H1 (cell line): ENCODE data around the gene SERINC5. TPM values are rescaled to one million over a fixed set of nuclear protein-coding genes. Genes with fewer than 3 reads are reported as not detected.

Experiments used
- CTCF ChIA-PET: fragments of 300-600 bp; sonication (Branson Sonifier 250); formaldehyde crosslinking; loops from one replicate; lab custom pipeline; 2021; ENCODE audit not compliant: partially characterized antibody; lab: Charles Lee
- POLR2A ChIA-PET: fragments of 300-600 bp; sonication (Branson Sonifier 250); formaldehyde crosslinking; loops from one replicate; lab custom pipeline; 2021; ENCODE audit warnings: inconsistent platforms; ENCODE audit not compliant: partially characterized antibody; lab: Charles Lee
- DNase-seq, 2 experiments: peaks; one replicate each; pipeline versions ENCODE4 v3.0.0 to v3.0.0-alpha.2; 2010 to 2022; ENCODE audit warnings: low spot score in 2 of 2, low read depth in 1 of 2, mixed read lengths in 1 of 2
- FAIRE-seq: peaks from 2 replicates; lab custom pipeline; 2011; peaks lifted over from hg19 to GRCh38; lab: Jason Lieb, UNC
- H2AFZ ChIP-seq: 2 replicates; pipeline ENCODE4 v1.8.1; 2012; ENCODE audit warnings: low read length, inconsistent platforms
- H2AK5ac ChIP-seq: 2 replicates; pipeline ENCODE4 v1.6.1; 2013; ENCODE audit warnings: low read depth, low read length
- H2BK120ac ChIP-seq: replicated peaks from 2 replicates; pipeline ENCODE3; 2013; ENCODE audit warnings: low read depth, low read length, inconsistent platforms
- H2BK12ac ChIP-seq: 2 replicates; pipeline ENCODE4 v1.6.1; 2013; ENCODE audit warnings: low read depth, low read length
- H2BK15ac ChIP-seq: 2 replicates; pipeline ENCODE4 v1.6.1; 2013; ENCODE audit warnings: low read length
- H2BK20ac ChIP-seq: 2 replicates; pipeline ENCODE4 v1.6.1; 2013; ENCODE audit warnings: low read length
- H2BK5ac ChIP-seq: 2 replicates; pipeline ENCODE4 v1.6.1; 2013; ENCODE audit warnings: low read depth, low read length
- H3K14ac ChIP-seq: 2 replicates; pipeline ENCODE4 v1.6.1; 2013; ENCODE audit warnings: inconsistent platforms; ENCODE audit not compliant: insufficient read length
- H3K18ac ChIP-seq: 2 replicates; pipeline ENCODE4 v1.6.1; 2013; ENCODE audit warnings: low read length; ENCODE audit errors: extremely low read depth
- H3K23ac ChIP-seq: 2 replicates; pipeline ENCODE4 v1.6.1; 2013; ENCODE audit warnings: inconsistent platforms; ENCODE audit not compliant: insufficient read length
- H3K23me2 ChIP-seq: 2 replicates; pipeline ENCODE4 v1.6.1; 2013; ENCODE audit warnings: low read depth, low read length
- H3K27ac ChIP-seq: 2 replicates; pipeline ENCODE4 v1.6.1; 2011; ENCODE audit warnings: low read depth, low read length, inconsistent platforms
- H3K27me3 ChIP-seq, 4 experiments: replicated peaks in 1 of 4; 1 replicate in 1 of 4; 2 replicates in 3 of 4; pipeline versions ENCODE4 v1.6.1 to v1.8.1; 2011 to 2013; ENCODE audit warnings: low read length in 3 of 4, mild to moderate bottlenecking in 3 of 4, inconsistent platforms in 2 of 4, mixed read lengths in 2 of 4, moderate library complexity in 1 of 4; ENCODE audit not compliant: control insufficient read depth in 3 of 4, insufficient read depth in 3 of 4; ENCODE audit errors: extremely low read depth in 1 of 4
- H3K36me3 ChIP-seq, 4 experiments: 2 replicates each; pipeline versions ENCODE4 v1.6.1 to v1.8.1; 2011 to 2013; ENCODE audit warnings: mild to moderate bottlenecking in 4 of 4, low read length in 3 of 4, moderate library complexity in 2 of 4, control low read depth in 1 of 4, inconsistent platforms in 1 of 4; ENCODE audit not compliant: insufficient read depth in 4 of 4, control insufficient read depth in 2 of 4
- H3K4ac ChIP-seq: replicated peaks from 2 replicates; pipeline ENCODE3; 2013; ENCODE audit warnings: low read length, low read depth, mixed read lengths, inconsistent platforms; ENCODE audit not compliant: insufficient read length
- H3K4me1 ChIP-seq, 4 experiments: replicated peaks in 1 of 4; 1 replicate in 1 of 4; 2 replicates in 3 of 4; pipeline versions ENCODE4 v1.6.1 to v1.8.1; 2011 to 2013; ENCODE audit warnings: low read length in 3 of 4, inconsistent platforms in 2 of 4, mixed read lengths in 1 of 4; ENCODE audit not compliant: insufficient read depth in 4 of 4, control insufficient read depth in 3 of 4
- H3K4me2 ChIP-seq, 2 experiments: 2 replicates each; pipeline versions ENCODE4 v1.6.1 to v1.8.1; 2011 to 2013; ENCODE audit warnings: low read depth in 2 of 2, low read length in 2 of 2, control low read depth in 1 of 2, inconsistent platforms in 1 of 2, mild to moderate bottlenecking in 1 of 2; ENCODE audit not compliant: insufficient read depth in 1 of 2
- H3K4me3 ChIP-seq, 4 experiments: fragments of 200-600, 300-600 bp in 1 of 4; sonication (generic), shearing (Covaris generic), sonication (Bioruptor Twin) in 1 of 4; 2 replicates each; pipeline versions ENCODE4 v1.5.1 to v1.8.1; 2011 to 2016; ENCODE audit warnings: low read length in 4 of 4, low read depth in 3 of 4, control low read depth in 2 of 4, inconsistent platforms in 2 of 4, mild to moderate bottlenecking in 2 of 4, mixed read lengths in 1 of 4, moderate library complexity in 1 of 4; ENCODE audit not compliant: insufficient read depth in 2 of 4; ENCODE audit errors: extremely low read depth in 1 of 4
- H3K56ac ChIP-seq: replicated peaks from 2 replicates; pipeline ENCODE3; 2013; ENCODE audit warnings: low read depth, mild to moderate bottlenecking, mixed read lengths, low read length, inconsistent platforms; ENCODE audit not compliant: insufficient read length
- H3K79me1 ChIP-seq: 2 replicates; pipeline ENCODE4 v1.6.1; 2013; ENCODE audit warnings: low read depth, low read length, control low read depth
- H3K79me2 ChIP-seq, 2 experiments: 2 replicates each; pipeline versions ENCODE4 v1.6.1 to v1.8.1; 2012 to 2013; ENCODE audit warnings: low read length in 2 of 2, mild to moderate bottlenecking in 2 of 2, inconsistent platforms in 1 of 2; ENCODE audit not compliant: insufficient read depth in 2 of 2, control insufficient read depth in 1 of 2
- H3K9ac ChIP-seq, 4 experiments: replicated peaks in 1 of 4; 1 replicate in 1 of 4; 2 replicates in 3 of 4; pipeline versions ENCODE4 v1.6.1 to v1.8.1; 2011 to 2013; ENCODE audit warnings: low read depth in 3 of 4, low read length in 3 of 4, control low read depth in 2 of 4, mild to moderate bottlenecking in 2 of 4, moderate library complexity in 2 of 4, inconsistent platforms in 1 of 4; ENCODE audit errors: extremely low read depth in 1 of 4
- H3K9me3 ChIP-seq, 2 experiments: 2 replicates each; pipeline versions ENCODE4 v1.6.1 to v1.8.1; 2012 to 2013; ENCODE audit warnings: mild to moderate bottlenecking in 2 of 2, moderate library complexity in 2 of 2, control low read depth in 1 of 2, inconsistent platforms in 1 of 2, low read depth in 1 of 2, low read length in 1 of 2, mixed read lengths in 1 of 2; ENCODE audit not compliant: insufficient read depth in 2 of 2
- H4K20me1 ChIP-seq, 2 experiments: replicated peaks in 1 of 2; 2 replicates each; pipeline versions ENCODE3 to v1.8.1; 2011 to 2013; ENCODE audit warnings: inconsistent platforms in 2 of 2, low read length in 2 of 2, mild to moderate bottlenecking in 1 of 2; ENCODE audit not compliant: insufficient read depth in 2 of 2, control insufficient read depth in 1 of 2
- H4K5ac ChIP-seq: 2 replicates; pipeline ENCODE4 v1.6.1; 2013; ENCODE audit warnings: low read length, low read depth, mixed read lengths, inconsistent platforms; ENCODE audit not compliant: insufficient read length
- H4K8ac ChIP-seq: 2 replicates; pipeline ENCODE4 v1.8.0; 2013; ENCODE audit warnings: mild to moderate bottlenecking, moderate library complexity, low read length, inconsistent platforms; ENCODE audit not compliant: insufficient read depth; ENCODE audit errors: extremely low read depth
- H4K91ac ChIP-seq: replicated peaks from 2 replicates; pipeline ENCODE3; 2013; ENCODE audit warnings: low read length, mixed read lengths, inconsistent platforms; ENCODE audit not compliant: insufficient read length
- CEBPB ChIP-seq: IDR thresholded peaks from 2 replicates; pipeline ENCODE4 v1.6.1; 2012; ENCODE audit warnings: low read depth, low read length
- POLR2A ChIP-seq, 2 experiments: IDR thresholded peaks; 1 replicate in 1 of 2; 2 replicates in 1 of 2; pipeline ENCODE4 v1.6.1; 2011; ENCODE audit warnings: low read depth in 2 of 2, low read length in 2 of 2, mild to moderate bottlenecking in 2 of 2; ENCODE audit errors: control extremely low read depth in 1 of 2
- WGBS, 2 experiments: shearing (Covaris generic) in 1 of 2; methylation state at CpG; one replicate each; pipeline versions ENCODE4 v1.1.6 to v1.1.7; 2013 to 2015; ENCODE audit warnings: low lambda C conversion rate in 2 of 2, mixed read lengths in 2 of 2, inconsistent platforms in 1 of 2, low coverage in 1 of 2, missing lambda C conversion rate in 1 of 2; ENCODE audit not compliant: insufficient replicate concordance in 2 of 2, insufficient coverage in 1 of 2, insufficient read length in 1 of 2; ENCODE audit errors: extremely low coverage in 1 of 2, missing lambda C conversion rate in 1 of 2; 5-methylcytosine and 5-hydroxymethylcytosine counted together
- polyA plus RNA-seq, 7 experiments: library from polyadenylated mRNA; depleted of rRNA in 3 of 7; stranded (reverse) in 5 of 7; unstranded in 2 of 7; fragments of >200 nt in 5 of 7; fragments of 200-250 nt in 2 of 7; gene quantifications; 1 replicate in 5 of 7; 2 replicates in 1 of 7; 4 replicates in 1 of 7; pipeline versions ENCODE4 v1.2.1 to v1.2.3, GENCODE V29; 2011 to 2013; ENCODE audit warnings: missing spikeins in 2 of 7, mixed read lengths in 2 of 7
- total RNA-seq: library from RNA; stranded (reverse); fragmentation: NEBNext Ultra II Directional; extraction: Animal tissue kit (Norgen Biotek cat#: 25700); gene quantifications from 2 replicates; pipeline ENCODE4 v1.2.1, GENCODE V29; 2021

SERINC5 gene
- total and polyA plus RNA-seq, 2 of the 8 experiments (the other 6 are each of a cell fraction or from before 2014, with no cell fraction given): 32.2 to 149 TPM

- Histone ChIP-seq H3K79me1 (peaks cover 27% of the 10 kb centered on the region), H4K8ac (no peak overlapping the region), H4K91ac (no peak overlapping the region), H2AFZ (no peak overlapping the region), H2BK120ac (no peak overlapping the region), H3K56ac (no peak overlapping the region), H3K4ac (no peak overlapping the region), H4K5ac (no peak overlapping the region), H3K27me3 (no peaks in the 10 kb centered on the region), H2AK5ac (no peak overlapping the region), H2BK20ac (no peak overlapping the region), H3K14ac (no peak overlapping the region), H2BK12ac (no peak overlapping the region; the same call in 1 of the 2 replicates), H3K79me2 (peaks cover 4 to 92% of the 10 kb centered on the region in 2 experiments; a peak in 3 of 4 replicates), H2BK5ac (no peak overlapping the region), H3K23me2 (no peaks in the 10 kb centered on the region), H3K4me1 (peaks cover 6 to 19% (median 9%) of the 10 kb centered on the region in 4 experiments), H3K18ac (no peak overlapping the region), H3K36me3 (no peaks in the 10 kb centered on the region), H2BK15ac (no peak overlapping the region), H3K27ac (no peak overlapping the region), H3K4me3 (no peak overlapping the region), H3K9ac (no peak overlapping the region), H3K9me3 (no peaks in the 10 kb centered on the region), H3K4me2 (no peak overlapping the region), H3K23ac (no peak overlapping the region), H4K20me1 (peaks cover 15 to 17% of the 10 kb centered on the region in 2 experiments)
- no peak for FAIRE-seq
- CTCF ChIA-PET: interaction anchor here (0.7 to 1.9 kb wide), 5 partner anchors 7 to 92 kb away, joined by 3 to 6 read pairs (median 3); no protein-coding TSS in a partner anchor
- TF ChIP-seq CEBPB (peak; percentile 55; the same call in 1 of the 2 replicates), POLR2A (IDR thresholded peaks at IDR 0.05; ENCODE audit: control extremely low read depth in 1 of 2, low read depth in 2 of 2, low read length in 2 of 2) (no peak)
- POLR2A ChIA-PET: interaction anchor here (0.7 to 9.1 kb wide), 5 partner anchors 12 to 59 kb away, joined by 3 to 44 read pairs (median 7); partner anchors contain the start of gene SERINC5
- 87% methylated on average over 12 of the region's 12 CpGs; no CpG with 5 or more reads in 1 of the 2 experiments for WGBS, 2 experiments
- DNase-seq: no peak
Observed at GRCh38 chr5:80216753-80217596, 38.9 kb downstream of the SERINC5 start.
